ENCODE measurements around the gene SEMA4A. TPM values are rescaled to one million over a fixed set of nuclear protein-coding genes. Genes with fewer than 3 reads are reported as not detected.
"Not testable (repeated sequence)": the region's sequence is repeated elsewhere in the genome, so short reads cannot be mapped to it uniquely, and the experiment has no call there.

SEMA4A gene
- total RNA-seq, 1 donor from 2014 or later = 8.4 TPM

GRCh38 chr1:156214024-156214748, 60.8 kb downstream of the SEMA4A start:
- DNase-seq (ENCODE audit: low spot score) (no peak), ATAC-seq (no peak)
- intact Hi-C loops (cut with DNase I) = no loop called here

- ATAC-seq; DNase-seq (ENCODE audit: low spot score); intact Hi-C loops (cut with DNase I): not testable (repeated sequence)
These were observed 63.1 kb downstream of the SEMA4A start for GRCh38 chr1:156216361-156217086.

- no peak for DNase-seq (ENCODE audit: low spot score)
- intact Hi-C loops (cut with DNase I) = no loop called here
- no peak for ATAC-seq
These were observed 64.5 kb downstream of the SEMA4A start for GRCh38 chr1:156217871-156218270.

- intact Hi-C loops (cut with DNase I) = loop anchor here (5.0 kb wide), 1 partner anchor 128 kb away; no protein-coding TSS in a partner anchor
- ATAC-seq (no peak), DNase-seq (ENCODE audit: low spot score) (no peak)
These were observed 66.8 kb downstream of the SEMA4A start for GRCh38 chr1:156220226-156220625.

GRCh38 chr1:156221986-156222692, 68.8 kb downstream of the SEMA4A start:
- intact Hi-C loops (cut with DNase I) = loop anchor here (5.0 kb wide), 1 partner anchor 130 kb away; no protein-coding TSS in a partner anchor
- ATAC-seq (no peak), DNase-seq (ENCODE audit: low spot score) (no peak)

- intact Hi-C loops (cut with DNase I) = no loop called here
- ATAC-seq (no peak), DNase-seq (ENCODE audit: low spot score) (no peak)
These were observed 72.3 kb downstream of the SEMA4A start for GRCh38 chr1:156225677-156226014.

- ATAC-seq (no peak), DNase-seq (ENCODE audit: low spot score) (no peak)
- intact Hi-C loops (cut with DNase I) = no loop called here
These were observed 72.7 kb downstream of the SEMA4A start for GRCh38 chr1:156226116-156226538.

- intact Hi-C loops (cut with DNase I) = no loop called here
- ATAC-seq (no peak), DNase-seq (ENCODE audit: low spot score) (no peak)
These were observed 73.4 kb downstream of the SEMA4A start for GRCh38 chr1:156226782-156227181.

Other genes with a start within 250 kb of the SEMA4A start
- 38.8 TPM for gene RIT1, start 242.2 kb upstream of the SEMA4A start, total RNA-seq
- gene KHDC4, start 219.2 kb upstream of the SEMA4A start, total RNA-seq = 65.4 TPM
- not detected for gene RXFP4, start 211.9 kb upstream of the SEMA4A start, total RNA-seq
- gene ARHGEF2, start 175.0 kb upstream of the SEMA4A start, total RNA-seq = 196 TPM
- gene SSR2, start 132.6 kb upstream of the SEMA4A start, total RNA-seq = 126 TPM
- 37.6 TPM for gene UBQLN4, start 99.8 kb upstream of the SEMA4A start, total RNA-seq
- gene LAMTOR2, start 98.8 kb upstream of the SEMA4A start, total RNA-seq = 35.8 TPM
- gene RAB25, start 92.4 kb upstream of the SEMA4A start, total RNA-seq = not detected
- gene MEX3A, start 71.1 kb upstream of the SEMA4A start, total RNA-seq = 1.2 TPM
- 322 TPM for gene LMNA, start 38.9 kb upstream of the SEMA4A start, total RNA-seq
- 16.3 TPM for gene SLC25A44, start 40.5 kb downstream of the SEMA4A start, total RNA-seq
- 37.4 TPM for gene PMF1, start 59.4 kb downstream of the SEMA4A start, total RNA-seq
- 5.1 TPM for gene BGLAP, start 88.6 kb downstream of the SEMA4A start, total RNA-seq
- 48.9 TPM for gene PAQR6, start 94.5 kb downstream of the SEMA4A start, total RNA-seq
- 64.0 TPM for gene SMG5, start 129.2 kb downstream of the SEMA4A start, total RNA-seq
- 3.1 TPM for gene TMEM79, start 130.7 kb downstream of the SEMA4A start, total RNA-seq
- 39.0 TPM for gene GLMP, start 142.1 kb downstream of the SEMA4A start, total RNA-seq
- not detected for gene VHLL, start 145.7 kb downstream of the SEMA4A start, total RNA-seq
- gene CCT3, start 184.7 kb downstream of the SEMA4A start, total RNA-seq = 98.6 TPM
- gene TSACC, start 184.9 kb downstream of the SEMA4A start, total RNA-seq = not detected
- gene RHBG, start 215.6 kb downstream of the SEMA4A start, total RNA-seq = not detected

Data from sciatic nerve (tissue), 2 donors.